HEK293 (cell line): Measurements from ENCODE around the gene SRR.

ENCODE experiments used
- ATF2 ChIP-seq: fragments of 450-650 bp; formaldehyde crosslinking; IDR thresholded peaks from 2 replicates; pipeline ENCODE4 v1.5.1; 2016; ENCODE audit warnings: missing biosample characterization, missing genetic modification characterization, low read depth
- BCL11B ChIP-seq: fragments of 450-650 bp; formaldehyde crosslinking; IDR thresholded peaks from 2 replicates; pipeline ENCODE4 v1.5.1; 2016; ENCODE audit warnings: low read depth, missing biosample characterization, missing genetic modification characterization
- FEZF1 ChIP-seq: fragments of 450-650 bp; formaldehyde crosslinking; IDR thresholded peaks from 2 replicates; pipeline ENCODE4 v1.5.1; 2016; ENCODE audit warnings: missing biosample characterization, missing genetic modification characterization
- KLF1 ChIP-seq: fragments of 450-650 bp; formaldehyde crosslinking; IDR thresholded peaks from 2 replicates; pipeline ENCODE4 v1.5.1; 2016; ENCODE audit warnings: missing biosample characterization, missing genetic modification characterization
- MZF1 ChIP-seq: fragments of 450-650 bp; formaldehyde crosslinking; IDR thresholded peaks from 2 replicates; pipeline ENCODE4 v1.5.1; 2017; ENCODE audit warnings: missing biosample characterization, missing genetic modification characterization, borderline replicate concordance
- OSR2 ChIP-seq: fragments of 450-650 bp; formaldehyde crosslinking; IDR thresholded peaks from 2 replicates; pipeline ENCODE4 v1.5.1; 2016; ENCODE audit warnings: missing biosample characterization, missing genetic modification characterization
- PRDM4 ChIP-seq: fragments of 450-650 bp; formaldehyde crosslinking; IDR thresholded peaks from 2 replicates; pipeline ENCODE4 v1.5.1; 2017; ENCODE audit warnings: missing biosample characterization, missing genetic modification characterization
- RBAK ChIP-seq: fragments of 450-650 bp; formaldehyde crosslinking; IDR thresholded peaks from 2 replicates; pipeline ENCODE4 v1.5.1; 2016; ENCODE audit warnings: missing biosample characterization, missing genetic modification characterization
- REPIN1 ChIP-seq: fragments of 450-650 bp; formaldehyde crosslinking; IDR thresholded peaks from 2 replicates; pipeline ENCODE4 v1.5.1; 2017; ENCODE audit warnings: missing biosample characterization, missing genetic modification characterization, low read depth
- ZBTB8A ChIP-seq: fragments of 450-650 bp; formaldehyde crosslinking; IDR thresholded peaks from 2 replicates; pipeline ENCODE4 v1.5.1; 2016; ENCODE audit warnings: missing biosample characterization, missing genetic modification characterization
- ZNF121 ChIP-seq: fragments of 450-650 bp; formaldehyde crosslinking; IDR thresholded peaks from 2 replicates; pipeline ENCODE4 v1.5.1; 2016; ENCODE audit warnings: missing biosample characterization, missing genetic modification characterization
- ZNF175 ChIP-seq: fragments of 450-650 bp; formaldehyde crosslinking; IDR thresholded peaks from 2 replicates; pipeline ENCODE4 v1.5.1; 2016; ENCODE audit warnings: missing biosample characterization, missing genetic modification characterization
- ZNF18 ChIP-seq: fragments of 450-650 bp; formaldehyde crosslinking; IDR thresholded peaks from 2 replicates; pipeline ENCODE4 v1.5.1; 2016; ENCODE audit warnings: missing biosample characterization, missing genetic modification characterization
- ZNF19 ChIP-seq: fragments of 450-650 bp; formaldehyde crosslinking; IDR thresholded peaks from 2 replicates; pipeline ENCODE4; 2016; ENCODE audit warnings: missing biosample characterization, missing genetic modification characterization, low read depth
- ZNF211 ChIP-seq: fragments of 450-650 bp; formaldehyde crosslinking; IDR thresholded peaks from 2 replicates; pipeline ENCODE4 v1.5.1; 2016; ENCODE audit warnings: low read depth, missing biosample characterization, missing genetic modification characterization
- ZNF214 ChIP-seq: fragments of 450-650 bp; formaldehyde crosslinking; IDR thresholded peaks from 2 replicates; pipeline ENCODE4 v1.5.1; 2017; ENCODE audit warnings: missing biosample characterization, mild to moderate bottlenecking, missing genetic modification characterization, borderline replicate concordance
- ZNF23 ChIP-seq: fragments of 450-650 bp; formaldehyde crosslinking; IDR thresholded peaks from 2 replicates; pipeline ENCODE4 v1.5.1; 2016; ENCODE audit warnings: missing biosample characterization, missing genetic modification characterization, borderline replicate concordance
- ZNF26 ChIP-seq: fragments of 450-650 bp; formaldehyde crosslinking; IDR thresholded peaks from 2 replicates; pipeline ENCODE4 v1.5.1; 2016; ENCODE audit warnings: missing biosample characterization, missing genetic modification characterization
- ZNF335 ChIP-seq: fragments of 450-650 bp; formaldehyde crosslinking; conservative IDR thresholded peaks from 2 replicates; pipeline ENCODE4 v1.5.1; 2016; ENCODE audit warnings: missing biosample characterization, missing genetic modification characterization
- ZNF366 ChIP-seq: fragments of 450-650 bp; formaldehyde crosslinking; conservative IDR thresholded peaks from 2 replicates; pipeline ENCODE4 v1.5.1; 2016; ENCODE audit warnings: missing biosample characterization, missing genetic modification characterization
- ZNF394 ChIP-seq: fragments of 450-650 bp; formaldehyde crosslinking; IDR thresholded peaks from 2 replicates; pipeline ENCODE4 v1.5.1; 2016; ENCODE audit warnings: missing biosample characterization, missing genetic modification characterization, mild to moderate bottlenecking, moderate library complexity, borderline replicate concordance
- ZNF433 ChIP-seq: fragments of 450-650 bp; formaldehyde crosslinking; IDR thresholded peaks from 2 replicates; pipeline ENCODE4 v1.5.1; 2016; ENCODE audit warnings: missing biosample characterization, missing genetic modification characterization, low read depth
- ZNF473 ChIP-seq: fragments of 450-650 bp; formaldehyde crosslinking; IDR thresholded peaks from 2 replicates; pipeline ENCODE4 v1.5.1; 2017; ENCODE audit warnings: missing biosample characterization, missing genetic modification characterization
- ZNF48 ChIP-seq: fragments of 450-650 bp; formaldehyde crosslinking; IDR thresholded peaks from 2 replicates; pipeline ENCODE4 v1.5.1; 2016; ENCODE audit warnings: missing biosample characterization, missing genetic modification characterization
- ZNF501 ChIP-seq: fragments of 450-650 bp; formaldehyde crosslinking; IDR thresholded peaks from 2 replicates; pipeline ENCODE4 v1.5.1; 2016; ENCODE audit warnings: missing biosample characterization, missing genetic modification characterization
- ZNF521 ChIP-seq: fragments of 450-650 bp; formaldehyde crosslinking; IDR thresholded peaks from 2 replicates; pipeline ENCODE4 v1.5.1; 2017; ENCODE audit warnings: missing biosample characterization, mild to moderate bottlenecking, missing genetic modification characterization
- ZNF600 ChIP-seq: fragments of 450-650 bp; formaldehyde crosslinking; IDR thresholded peaks from 2 replicates; pipeline ENCODE4 v1.5.1; 2016; ENCODE audit warnings: missing biosample characterization, missing genetic modification characterization
- ZNF623 ChIP-seq: fragments of 450-650 bp; formaldehyde crosslinking; IDR thresholded peaks from 2 replicates; pipeline ENCODE4 v1.5.1; 2016; ENCODE audit warnings: missing biosample characterization, missing genetic modification characterization
- ZNF704 ChIP-seq: fragments of 450-650 bp; formaldehyde crosslinking; IDR thresholded peaks from 2 replicates; pipeline ENCODE4 v1.5.1; 2016; ENCODE audit warnings: missing biosample characterization, missing genetic modification characterization
- ZNF76 ChIP-seq: fragments of 450-650 bp; formaldehyde crosslinking; IDR thresholded peaks from 2 replicates; pipeline ENCODE4; 2016; ENCODE audit warnings: low read depth, missing biosample characterization, missing genetic modification characterization, borderline replicate concordance
- ZNF776 ChIP-seq: fragments of 450-650 bp; formaldehyde crosslinking; IDR thresholded peaks from 2 replicates; pipeline ENCODE4 v1.5.0; 2017; ENCODE audit warnings: missing biosample characterization, missing genetic modification characterization, borderline replicate concordance
- ZXDB ChIP-seq: fragments of 450-650 bp; formaldehyde crosslinking; IDR thresholded peaks from 2 replicates; pipeline ENCODE4 v1.5.1; 2016; ENCODE audit warnings: missing biosample characterization, missing genetic modification characterization

The SRR gene

GRCh38 chr17:2303204-2304188, at the start of gene SRR, which contains the start of gene SMG6 (continued):
- no peak for TF ChIP-seq ATF2
- no peak for TF ChIP-seq ZNF623
- TF ChIP-seq BCL11B, result 0 out of 2 replicates have a peak, but pooled peaks have one; percentile 29
- TF ChIP-seq ZNF600 (tag by site-specific recombination), result peak; percentile 67
- peak; percentile 8; the same call in 1 of the 2 replicates for TF ChIP-seq ZNF394 (tag by site-specific recombination)
- no peak for TF ChIP-seq ZNF26 (tag by site-specific recombination)
- TF ChIP-seq FEZF1 (tag by site-specific recombination), result no peak
- no peak for TF ChIP-seq ZNF776
- no peak for TF ChIP-seq ZNF18 (tag by site-specific recombination)
- TF ChIP-seq ZNF211 (tag by site-specific recombination), result no peak
- no peak for TF ChIP-seq ZXDB (tag by site-specific recombination)
- peak; percentile 54; the same call in 1 of the 2 replicates for TF ChIP-seq ZNF501 (tag by site-specific recombination)
- TF ChIP-seq RBAK (tag by site-specific recombination), result no peak
- no peak for TF ChIP-seq ZNF48 (tag by site-specific recombination)
- TF ChIP-seq ZBTB8A, result peak; percentile 78
- TF ChIP-seq ZNF214 (tag by site-specific recombination), result no peak
- no peak for TF ChIP-seq ZNF521 (tag by site-specific recombination)
- TF ChIP-seq REPIN1 (tag by site-specific recombination), result peak; percentile 53; the same call in 1 of the 2 replicates
- no peak for TF ChIP-seq MZF1 (tag by site-specific recombination)
- TF ChIP-seq ZNF433 (tag by site-specific recombination), result no peak
- no peak for TF ChIP-seq ZNF704 (tag by site-specific recombination)
- TF ChIP-seq ZNF175 (tag by site-specific recombination), result no peak
- no peak for TF ChIP-seq ZNF19 (tag by site-specific recombination)
- TF ChIP-seq ZNF335 (tag by site-specific recombination), result peak; percentile 87
- TF ChIP-seq ZNF366 (tag by site-specific recombination), result no peak
- TF ChIP-seq PRDM4, result peak; percentile 18; the same call in 1 of the 2 replicates
- TF ChIP-seq ZNF473 (tag by site-specific recombination), result no peak
- TF ChIP-seq OSR2, result peak; percentile 46
- peak; percentile 73 for TF ChIP-seq KLF1 (tag by site-specific recombination)
- peak; percentile 49; the same call in 1 of the 2 replicates for TF ChIP-seq ZNF76
- TF ChIP-seq ZNF121, result no peak
- TF ChIP-seq ZNF23 (tag by site-specific recombination), result no peak
